H1 (cell line): ENCODE results near the gene CRTAC1. TPM values are rescaled to one million over a fixed set of nuclear protein-coding genes. Genes with fewer than 3 reads are reported as not detected.

ENCODE experiments used
- ASH2L ChIP-seq: fragments of 200-600, 300-600 bp; sonication (generic); IDR thresholded peaks from one replicate; pipeline ENCODE4 v1.7.1; 2017; ENCODE audit warnings: low read length
- CEBPB ChIP-seq: IDR thresholded peaks from 2 replicates; pipeline ENCODE4 v1.6.1; 2012; ENCODE audit warnings: low read depth, low read length
- CREB1 ChIP-seq: IDR thresholded peaks from 2 replicates; pipeline ENCODE4 v1.6.1; 2012; ENCODE audit warnings: inconsistent platforms
- SUZ12 ChIP-seq: fragments of 200-600 bp; sonication (generic); IDR thresholded peaks from 2 replicates; pipeline ENCODE4 v1.6.1; 2012; ENCODE audit warnings: mild to moderate bottlenecking, inconsistent platforms, low read length, moderate library complexity, mixed read lengths
- ZNF274 ChIP-seq: IDR thresholded peaks from 2 replicates; pipeline ENCODE4 v1.7.0; 2012; ENCODE audit warnings: low read length, borderline replicate concordance; ENCODE audit errors: extremely low read depth
- polyA plus RNA-seq, 7 experiments: library from polyadenylated mRNA; depleted of rRNA in 3 of 7; stranded (reverse) in 5 of 7; unstranded in 2 of 7; fragments of >200 nt in 5 of 7; fragments of 200-250 nt in 2 of 7; gene quantifications; 1 replicate in 5 of 7; 2 replicates in 1 of 7; 4 replicates in 1 of 7; pipeline versions ENCODE4 v1.2.1 to v1.2.3, GENCODE V29; 2011 to 2013; ENCODE audit warnings: missing spikeins in 2 of 7, mixed read lengths in 2 of 7
- total RNA-seq: library from RNA; stranded (reverse); fragmentation: NEBNext Ultra II Directional; extraction: Animal tissue kit (Norgen Biotek cat#: 25700); gene quantifications from 2 replicates; pipeline ENCODE4 v1.2.1, GENCODE V29; 2021

The CRTAC1 gene
- total and polyA plus RNA-seq, 2 of the 8 experiments (the other 6 are each of a cell fraction or from before 2014, with no cell fraction given) = 0.91 to 1.2 TPM

DNA sequence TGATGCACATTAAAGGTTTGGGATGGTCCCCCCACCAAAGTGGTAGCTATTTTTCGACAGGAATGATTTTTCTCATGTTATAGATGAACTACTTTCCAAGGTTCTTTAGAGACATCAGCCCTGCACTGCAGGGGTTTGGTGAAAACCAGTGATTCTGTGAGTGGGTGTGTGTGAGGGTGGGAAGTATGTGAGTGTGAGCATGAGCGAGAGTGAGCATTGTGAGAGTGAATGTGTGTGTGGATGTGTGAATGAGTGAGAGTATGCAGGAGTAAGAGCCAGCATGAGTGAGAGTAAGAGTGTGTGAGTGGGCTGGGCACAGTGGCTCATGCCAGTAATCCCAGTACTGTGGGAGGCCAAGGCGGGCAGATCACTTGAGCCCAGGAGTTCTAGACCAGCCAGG is 105.7 kb downstream of the CRTAC1 start (continued):
- no peak for TF ChIP-seq SUZ12
- no peak for TF ChIP-seq ZNF274
- no peak for TF ChIP-seq ASH2L
- no peak for TF ChIP-seq CEBPB
- no peak for TF ChIP-seq CREB1
